ENCODE measurements around the gene NKIRAS1. TPM values are rescaled to one million over a fixed set of nuclear protein-coding genes. Genes with fewer than 3 reads are reported as not detected.
A peak's percentile ranks its signal among the peaks of the same experiment; 100 is the strongest.
"Not testable (repeated sequence)": the region's sequence is repeated elsewhere in the genome, so short reads cannot be mapped to it uniquely, and the experiment has no call there.

NKIRAS1 gene
- total and polyA plus RNA-seq, 12 donors: 9.4 to 24.2 (median 19.1) TPM

GRCh38 chr3:23915537-23916108 is 1.2 kb downstream of the NKIRAS1 start:
- no peak for ATAC-seq
- intact Hi-C loops (cut with DNase I): loop anchor here in 4 of 10 donors (2.0 kb wide), 1 partner anchor 29 kb away; the partner anchor contains the start of gene NR1D2 (in 4 of the 4)
- DNase-seq: no peak
- H3K27me3 ChIP-seq: no peaks in the 10 kb centered on the region
- H3K4me1 ChIP-seq: peaks cover 2 to 45% (median 39%) of the 10 kb centered on the region in 9 donors
- no peak for TF ChIP-seq CTCF (IDR thresholded peaks at IDR 0.05)
- H3K36me3 ChIP-seq: peaks cover 0 to 35% (median 23%) of the 10 kb centered on the region in 9 donors
- H3K4me3 ChIP-seq: peak overlapping the region in 9 of 10 donors; percentile 68 to 96 (median 85)
- H3K9me3 ChIP-seq: no peaks in the 10 kb centered on the region
- WGBS, 2 donors: 57 to 63% methylated on average over 7 of the region's 7 CpGs
- peak overlapping the region in 5 of 10 donors; percentile 90 to 97 (median 92) for H3K27ac ChIP-seq

- Histone ChIP-seq H3K27me3 (no peaks in the 10 kb centered on the region), H3K4me1 (peaks cover 2 to 33% (median 25%) of the 10 kb centered on the region in 9 donors), H3K36me3 (peaks cover 0 to 35% (median 23%) of the 10 kb centered on the region in 9 donors), H3K4me3 (no peak overlapping the region), H3K27ac (no peak overlapping the region), H3K9me3 (no peaks in the 10 kb centered on the region)
- intact Hi-C loops (cut with DNase I): no loop called here
- ATAC-seq (no peak), DNase-seq (no peak)
- no peak for TF ChIP-seq CTCF (IDR thresholded peaks at IDR 0.05)
- 75 to 86% methylated on average over 3 of the region's 3 CpGs for WGBS, 2 donors
These were observed 2.7 kb downstream of the NKIRAS1 start for GRCh38 chr3:23913873-23914743.

GRCh38 chr3:23913182-23913581 is 3.6 kb downstream of the NKIRAS1 start:
- WGBS, 2 donors: 88 to 95% methylated on average over 1 of the region's 1 CpG

GRCh38 chr3:23912335-23912734 is 4.5 kb downstream of the NKIRAS1 start:
- H3K27me3 ChIP-seq; H3K27ac ChIP-seq; ATAC-seq; DNase-seq; H3K4me3 ChIP-seq; H3K9me3 ChIP-seq; intact Hi-C loops (cut with DNase I): not testable (repeated sequence)
- peaks cover 0 to 36% (median 13%) of the 10 kb centered on the region in 9 donors for H3K36me3 ChIP-seq
- peaks cover 0 to 20% (median 14%) of the 10 kb centered on the region in 9 donors for H3K4me1 ChIP-seq
- WGBS, 2 donors: 90 to 93% methylated on average over 3 of the region's 3 CpGs

More at GRCh38 chr3:23913182-23913581, 3.6 kb downstream of the NKIRAS1 start:
- Histone ChIP-seq H3K27me3 (no peaks in the 10 kb centered on the region), H3K27ac (no peak overlapping the region), H3K9me3 (no peaks in the 10 kb centered on the region), H3K4me1 (peaks cover under 1 to 24% (median 17%) of the 10 kb centered on the region in 9 donors), H3K36me3 (peaks cover 0 to 33% (median 16%) of the 10 kb centered on the region in 9 donors), H3K4me3 (no peak overlapping the region)
- DNase-seq: no peak
- no peak for TF ChIP-seq CTCF (IDR thresholded peaks at IDR 0.05)
- intact Hi-C loops (cut with DNase I): no loop called here
- no peak for ATAC-seq

Measured in heart right ventricle (tissue), 16 donors.